ENCODE measurements around the gene CTH.
"Not testable (repeated sequence)": the region's sequence is repeated elsewhere in the genome, so short reads cannot be mapped to it uniquely, and the experiment has no call there.

Gene CTH

DNA sequence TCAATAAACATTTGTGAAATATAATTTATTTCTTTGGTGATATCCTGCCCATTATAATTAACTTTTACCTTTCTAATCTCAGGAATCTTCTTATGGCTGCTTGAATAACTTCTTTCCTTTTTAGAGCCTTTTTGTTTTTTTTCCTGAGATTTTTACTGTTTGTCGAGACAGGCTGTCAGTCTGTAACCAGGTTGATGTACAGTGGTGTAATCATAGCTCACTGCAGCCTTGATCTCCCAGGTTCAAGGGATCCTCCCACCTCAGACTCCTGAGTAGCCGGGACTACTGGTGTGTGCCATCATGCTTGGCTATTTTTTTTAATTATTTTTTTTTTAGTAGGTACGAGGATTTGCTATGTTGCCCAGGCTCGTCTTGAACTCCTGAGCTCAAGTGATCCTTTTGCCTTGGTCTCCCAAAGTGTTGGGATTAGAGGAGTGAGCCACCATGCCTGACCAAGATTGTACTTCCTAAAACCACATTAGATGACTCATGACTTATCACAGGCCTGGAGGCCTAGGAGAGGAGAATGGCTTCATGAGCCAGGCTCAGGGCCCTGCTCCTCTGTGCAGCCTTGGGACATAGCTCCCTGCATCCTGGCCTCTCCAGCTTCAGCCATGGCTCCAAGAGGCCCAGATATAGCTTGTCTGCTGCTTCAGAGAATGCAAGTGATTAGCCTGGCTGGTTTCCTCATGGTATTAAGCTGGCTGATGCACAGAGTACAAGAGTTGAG is 48.6 kb downstream of the CTH start:
- no peak for DNase-seq

DNA sequence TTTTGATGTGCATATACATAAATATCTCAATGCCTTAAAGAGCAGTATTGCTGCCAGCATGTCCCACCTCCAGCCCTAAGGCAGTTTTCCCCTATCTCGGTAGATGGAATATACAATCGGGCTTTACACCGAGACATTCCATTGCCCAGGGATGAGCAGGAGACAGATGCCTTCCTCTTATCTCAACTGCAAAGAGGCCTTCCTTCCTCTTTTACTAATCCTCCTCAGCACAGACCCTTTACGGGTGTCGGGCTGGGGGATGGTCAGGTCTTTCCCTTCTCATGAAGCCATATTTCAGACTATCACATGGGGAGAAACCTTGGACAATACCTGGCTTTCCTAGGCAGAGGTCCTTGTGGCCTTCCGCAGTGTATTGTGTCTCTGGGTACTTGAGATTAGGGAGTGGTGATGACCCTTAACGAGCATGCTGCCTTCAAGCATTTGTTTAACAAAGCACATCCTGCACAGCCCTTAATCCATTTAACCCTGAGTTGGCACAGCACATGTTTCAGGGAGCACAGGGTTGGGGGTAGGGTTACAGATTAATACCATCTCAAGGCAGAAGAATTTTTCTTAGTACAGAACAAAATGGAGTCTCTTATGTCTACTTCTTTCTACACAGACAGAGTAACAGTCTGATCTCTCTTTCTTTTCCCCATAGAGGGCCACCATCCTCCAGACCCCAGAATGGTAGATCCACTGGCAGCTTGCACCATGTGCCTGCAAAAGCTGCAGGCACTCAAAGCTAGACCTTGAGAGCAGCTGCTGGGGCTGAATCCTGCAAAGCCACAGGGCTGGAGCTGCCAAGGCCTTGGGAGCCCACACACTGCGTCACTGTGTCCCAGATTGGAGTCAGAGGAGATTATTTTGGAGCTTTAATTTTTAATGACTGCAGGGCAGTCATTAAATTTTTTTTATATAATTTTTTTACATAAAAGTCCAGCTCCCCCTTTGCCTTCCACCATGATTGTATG is 50.0 kb downstream of the CTH start:
- DNase-seq = not testable (repeated sequence)

DNA sequence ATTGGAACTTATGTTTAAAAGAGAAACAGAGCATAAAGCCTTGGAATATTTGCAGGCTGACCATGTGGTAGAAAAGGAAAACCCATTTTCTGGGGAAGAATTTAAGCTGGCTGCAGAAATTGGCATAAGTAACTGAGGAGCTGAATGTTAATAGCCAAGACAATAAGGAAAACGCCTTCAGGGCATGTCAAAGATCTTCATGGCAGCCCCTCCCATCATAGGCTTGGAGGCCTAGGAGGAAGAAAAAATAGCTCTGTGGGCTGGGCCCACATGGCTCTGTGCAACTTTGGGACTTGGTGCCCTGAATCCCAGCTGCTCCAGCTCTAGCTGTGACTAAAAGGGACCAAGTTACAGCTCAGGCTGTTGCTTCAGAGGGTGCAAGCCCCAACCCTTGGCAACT is 51.5 kb downstream of the CTH start:
- no peak for DNase-seq

DNA sequence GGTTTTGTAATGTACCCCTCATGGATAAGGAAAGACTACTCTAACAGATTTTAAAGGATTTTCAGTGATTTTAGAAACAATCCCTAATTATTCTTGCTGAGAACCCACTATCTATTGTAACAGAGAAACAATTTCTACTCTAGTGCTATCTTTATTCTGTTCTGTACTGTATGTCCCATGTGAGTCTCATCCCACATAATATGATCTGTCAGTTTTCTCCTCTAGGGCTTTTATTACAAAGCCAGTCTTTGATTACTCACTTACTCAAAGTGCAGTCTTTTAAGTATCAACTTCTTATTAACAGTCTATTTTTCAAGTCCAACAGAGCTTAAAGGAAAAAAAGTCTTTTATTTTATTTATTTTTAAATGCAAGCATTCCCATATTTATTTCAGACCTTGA is 54.8 kb downstream of the CTH start:
- no peak for DNase-seq

DNA sequence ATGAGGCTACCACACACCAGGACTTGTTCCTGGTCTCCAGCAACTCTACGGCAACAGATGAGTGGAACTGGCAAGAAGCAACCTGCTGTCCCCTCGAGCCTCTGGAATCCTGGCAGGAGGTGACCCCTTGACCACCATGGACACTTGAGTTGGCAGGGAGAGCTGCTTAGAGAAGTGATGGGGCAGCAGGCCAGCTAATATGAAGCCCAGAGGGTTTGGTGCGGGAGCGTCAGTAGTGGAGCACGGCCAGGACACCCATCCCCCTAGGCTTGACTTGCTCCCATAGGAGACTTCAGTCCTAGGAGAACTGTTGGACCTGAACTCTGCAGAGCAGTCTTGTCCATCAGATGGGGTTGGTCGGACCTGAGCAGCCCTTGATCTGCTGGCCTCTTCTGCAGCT is 56.5 kb downstream of the CTH start:
- DNase-seq = no peak

DNA sequence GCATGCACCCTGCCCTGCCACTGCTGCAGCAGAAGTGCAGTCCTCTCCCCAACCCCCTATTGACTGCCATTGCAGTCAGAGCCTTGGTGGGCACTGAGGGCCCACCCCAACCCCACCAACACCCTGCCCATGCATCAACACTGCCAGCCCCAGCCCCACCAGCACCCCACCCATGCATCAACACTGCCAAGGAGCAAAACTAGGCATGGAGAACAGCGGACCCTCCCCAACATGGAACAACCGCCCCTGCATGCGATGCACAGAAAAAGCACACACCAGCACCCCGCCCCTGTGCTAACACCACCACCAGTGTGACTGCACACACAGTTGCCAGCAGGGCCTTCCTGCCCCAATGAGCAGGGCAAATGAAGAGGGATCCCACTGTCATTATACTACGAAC is 57.1 kb downstream of the CTH start:
- no peak for DNase-seq

DNA sequence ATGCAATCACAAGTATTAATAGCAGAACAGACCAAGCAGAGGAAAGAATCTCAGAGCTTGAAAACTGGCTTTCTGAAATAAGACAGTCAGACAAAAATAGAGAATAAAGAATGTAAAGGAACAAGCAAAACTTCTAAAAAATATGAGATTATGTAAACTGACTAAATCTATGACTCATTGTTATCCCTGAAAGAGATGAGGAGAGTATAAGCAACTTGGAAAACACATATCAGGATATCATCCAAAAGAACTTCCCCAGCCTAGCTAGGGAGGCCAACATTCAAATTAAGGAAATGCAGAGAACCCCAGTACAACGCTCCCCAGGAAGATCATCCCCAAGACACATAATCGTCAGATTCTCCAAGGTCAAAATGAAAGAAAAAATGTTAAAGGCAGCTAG is 58.1 kb downstream of the CTH start:
- not testable (repeated sequence) for DNase-seq

DNA sequence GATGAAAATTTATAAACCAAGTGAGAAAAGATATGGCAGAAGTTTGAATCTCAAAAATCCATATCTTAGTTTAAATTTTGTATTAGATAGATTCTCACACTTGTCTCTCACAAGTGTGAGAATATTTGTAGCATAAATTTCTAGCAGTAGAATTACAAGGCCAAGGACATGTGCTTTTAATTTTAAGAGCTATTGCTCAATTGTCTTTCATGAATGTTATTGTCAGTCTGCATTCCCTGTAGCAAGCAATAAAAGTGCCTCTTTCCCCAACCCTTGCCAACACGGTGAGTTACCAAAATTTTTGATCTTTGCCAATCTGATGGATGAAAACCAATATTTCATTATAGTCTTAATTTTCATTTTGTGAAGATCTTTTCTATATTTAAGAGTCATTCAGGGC is 64.0 kb downstream of the CTH start:
- DNase-seq = no peak

DNA sequence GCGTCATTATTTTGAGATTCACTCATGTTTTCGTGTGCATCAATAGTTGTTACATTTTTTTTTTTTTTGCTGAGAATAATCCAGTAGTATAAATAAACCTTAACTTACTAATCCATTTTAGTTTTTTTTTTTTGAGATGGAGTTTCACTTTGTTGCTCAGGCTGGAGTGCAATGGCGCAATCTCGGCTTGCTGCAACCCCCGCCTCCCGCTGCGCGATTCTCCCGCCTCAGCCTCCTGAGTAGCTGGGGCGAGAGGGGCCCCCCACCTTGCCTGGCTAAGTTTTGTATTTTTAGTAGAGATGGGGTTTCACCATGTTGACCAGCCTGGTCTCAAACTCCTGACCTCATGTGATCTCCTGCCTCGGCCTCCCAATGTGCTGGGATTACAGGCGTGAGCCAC is 66.0 kb downstream of the CTH start:
- DNase-seq = no peak

DNA sequence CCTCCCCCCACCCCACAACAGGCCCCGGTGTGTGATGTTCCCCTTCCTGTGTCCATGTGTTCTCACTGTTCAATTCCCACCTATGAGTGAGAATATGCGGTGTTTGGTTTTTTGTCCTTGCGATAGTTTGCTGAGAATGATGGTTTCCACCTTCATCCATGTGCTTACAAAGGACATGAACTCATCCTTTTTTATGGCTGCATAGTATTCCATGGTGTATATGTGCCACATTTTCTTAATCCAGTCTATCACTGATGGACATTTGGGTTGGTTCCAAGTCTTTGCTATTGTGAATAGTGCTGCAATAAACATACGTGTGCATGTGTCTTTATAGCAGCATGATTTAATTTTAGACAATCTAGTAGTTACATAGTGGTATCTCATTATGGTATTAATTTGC is 66.8 kb downstream of the CTH start:
- DNase-seq = not testable (repeated sequence)

DNA sequence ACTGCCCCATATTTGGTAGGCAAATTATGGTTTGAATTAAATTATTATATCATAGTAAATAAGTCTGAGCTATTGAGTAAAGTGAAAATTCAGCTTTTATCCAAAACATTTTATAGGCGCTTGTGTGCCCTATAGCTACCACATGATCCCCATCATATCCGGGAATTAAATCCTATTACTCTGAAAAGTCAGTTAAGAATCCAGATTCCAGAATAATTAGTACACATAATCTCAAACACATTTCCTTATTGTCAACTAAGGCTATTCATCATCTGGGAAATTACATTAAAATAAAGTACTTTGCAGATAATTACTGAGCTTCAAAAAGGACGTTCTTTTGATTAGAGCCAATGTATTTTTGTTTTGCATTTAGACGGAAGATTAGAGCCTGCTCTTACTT is 72.3 kb downstream of the CTH start:
- DNase-seq = no peak

DNA sequence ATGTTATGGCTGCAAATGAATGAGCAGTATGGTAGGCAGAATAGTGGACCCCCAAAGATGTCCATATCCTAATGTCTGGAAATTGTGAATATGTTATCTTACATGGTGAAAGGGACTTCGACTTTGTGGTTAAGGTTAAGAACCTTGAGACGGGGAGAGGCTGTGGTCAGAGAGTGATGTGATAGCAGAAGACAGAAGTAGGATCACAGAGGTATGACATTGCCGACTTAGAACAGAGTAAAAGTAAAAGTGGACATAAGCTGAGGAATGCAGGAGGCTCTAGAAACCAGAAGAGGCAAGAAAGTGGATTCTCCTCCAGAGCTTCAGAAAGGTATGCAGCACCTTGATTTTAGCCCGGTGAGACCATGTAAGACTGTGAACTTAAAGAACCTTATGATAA is 74.6 kb downstream of the CTH start:
- no peak for DNase-seq

DNA sequence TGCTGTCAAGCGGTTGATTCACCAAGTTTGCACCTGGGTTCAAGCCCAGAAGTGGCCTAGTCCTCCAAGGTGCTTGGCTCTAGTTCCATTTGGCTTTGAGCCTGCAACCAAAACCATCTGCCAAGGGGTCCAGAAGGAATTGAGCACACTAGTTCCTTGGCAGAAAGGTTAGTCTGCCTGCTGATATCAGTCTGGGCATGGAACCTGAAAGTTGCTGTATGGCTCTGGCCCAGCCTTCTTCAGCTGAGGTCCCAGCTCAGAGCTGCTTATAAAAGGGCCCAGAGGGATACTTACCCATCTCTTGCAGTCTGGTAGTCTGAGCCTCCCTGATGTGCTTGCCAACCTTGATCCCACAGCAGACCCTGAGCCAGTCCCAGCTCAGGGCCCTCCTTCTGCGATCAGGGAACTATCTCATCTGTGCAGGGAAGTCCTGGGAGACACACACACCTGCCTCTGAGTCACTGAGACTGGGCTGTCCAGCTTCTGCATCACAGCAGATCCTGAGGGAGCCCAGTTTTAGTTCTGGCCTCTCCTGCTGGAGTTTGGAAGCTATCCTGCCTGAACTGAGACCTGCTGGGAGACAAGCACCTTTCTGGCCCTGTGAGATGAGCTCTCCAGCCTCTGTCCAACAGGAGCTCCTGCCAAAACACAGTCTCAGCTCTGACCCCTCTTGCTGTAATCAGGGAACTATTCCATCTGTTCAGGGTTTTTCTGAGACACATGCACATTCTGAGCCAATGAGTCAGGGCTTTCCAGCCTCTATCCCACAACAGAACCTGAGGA is 75.8 kb downstream of the CTH start:
- DNase-seq = no peak

DNA sequence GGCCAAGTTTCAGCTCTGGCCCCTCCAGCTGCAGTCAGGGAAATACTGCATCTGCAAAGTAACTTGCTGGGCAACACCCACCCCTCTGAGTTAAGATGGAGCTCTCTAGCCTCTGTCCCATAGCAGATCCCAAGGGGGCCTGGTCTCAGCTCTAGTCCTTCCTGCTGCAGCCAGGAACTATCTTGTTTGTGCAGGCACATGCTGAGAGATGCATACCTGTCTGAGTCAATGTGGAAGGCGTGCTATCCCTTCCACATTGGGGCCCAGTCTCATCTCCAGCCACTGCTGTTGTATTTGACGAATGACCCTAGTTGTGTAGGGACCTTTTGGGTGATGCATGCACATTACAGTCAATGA is 76.4 kb downstream of the CTH start:
- no peak for DNase-seq

DNA sequence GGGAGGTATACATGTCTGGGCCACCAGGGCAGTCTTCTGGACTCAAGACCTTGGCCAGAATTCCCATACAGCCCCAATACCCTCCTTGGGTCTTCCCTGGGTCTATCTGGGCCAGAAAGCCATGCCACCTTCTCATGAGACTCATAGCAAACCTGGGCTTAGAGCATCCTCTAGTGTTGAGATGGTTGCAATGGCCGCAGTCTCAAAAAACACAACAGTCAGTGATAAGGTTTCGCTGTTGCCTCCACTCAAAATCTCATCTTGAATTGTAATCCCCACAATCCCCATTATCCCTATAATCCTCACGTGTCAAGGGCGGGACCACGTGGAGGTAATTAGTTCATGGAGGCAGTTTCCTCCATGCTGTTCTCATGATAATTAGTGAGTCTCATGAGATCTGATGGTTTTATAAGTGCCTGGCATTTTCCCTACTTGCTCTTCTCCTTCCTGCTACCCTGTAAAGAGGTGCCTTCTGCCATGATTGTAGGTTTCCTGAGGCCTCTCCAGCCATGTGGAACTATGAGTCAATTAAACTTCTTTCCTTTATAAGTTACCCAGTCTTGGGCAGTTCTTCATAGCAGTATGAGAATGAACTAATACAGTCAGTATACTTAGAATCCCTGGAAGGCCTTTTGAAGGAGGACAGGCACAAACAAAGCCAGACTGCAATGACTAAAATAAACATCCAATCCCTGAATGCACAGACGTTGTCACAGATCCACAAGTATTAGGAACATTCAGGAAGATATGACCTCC is 77.0 kb downstream of the CTH start:
- DNase-seq = peak; percentile 18
